Measurements from ENCODE around the gene SLCO2A1. TPM values are rescaled to one million over a fixed set of nuclear protein-coding genes. Genes with fewer than 3 reads are reported as not detected.

The SLCO2A1 gene
- total RNA-seq, 4 donors from 2014 or later = 8.4 to 68.5 (median 22.7) TPM

DNA sequence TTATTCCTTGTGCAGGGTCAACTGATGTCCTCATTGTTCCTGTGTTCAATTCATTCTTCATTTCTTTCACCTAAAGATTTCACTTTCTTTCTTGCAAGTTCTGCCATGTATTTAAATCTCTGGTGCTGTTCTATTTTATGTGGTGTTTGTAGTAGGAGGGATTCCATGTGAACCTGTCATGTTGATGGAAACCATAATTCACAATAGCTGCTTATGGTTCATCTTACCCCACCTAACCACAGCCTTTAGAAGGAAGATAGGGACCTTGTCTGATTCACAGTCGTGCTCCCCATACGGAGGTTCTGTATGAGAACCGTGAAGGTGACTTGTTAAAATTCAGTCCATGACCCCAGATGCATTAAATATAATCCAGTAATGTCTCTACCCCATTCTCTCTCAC lies 21.9 kb downstream of the SLCO2A1 start:
- no peaks in the 10 kb centered on the region for H3K9me3 ChIP-seq
- no peak for DNase-seq
- no peaks in the 10 kb centered on the region for H3K36me3 ChIP-seq
- no peak overlapping the region for H3K4me3 ChIP-seq
- WGBS, 2 donors (ENCODE audit: low coverage in 1 of 2) = 60 to 80% methylated on average over 2 to 3 of the region's 3 CpGs
- TF ChIP-seq POLR2A (IDR thresholded peaks at IDR 0.05) = no peak
- TF ChIP-seq, protein P1, sequence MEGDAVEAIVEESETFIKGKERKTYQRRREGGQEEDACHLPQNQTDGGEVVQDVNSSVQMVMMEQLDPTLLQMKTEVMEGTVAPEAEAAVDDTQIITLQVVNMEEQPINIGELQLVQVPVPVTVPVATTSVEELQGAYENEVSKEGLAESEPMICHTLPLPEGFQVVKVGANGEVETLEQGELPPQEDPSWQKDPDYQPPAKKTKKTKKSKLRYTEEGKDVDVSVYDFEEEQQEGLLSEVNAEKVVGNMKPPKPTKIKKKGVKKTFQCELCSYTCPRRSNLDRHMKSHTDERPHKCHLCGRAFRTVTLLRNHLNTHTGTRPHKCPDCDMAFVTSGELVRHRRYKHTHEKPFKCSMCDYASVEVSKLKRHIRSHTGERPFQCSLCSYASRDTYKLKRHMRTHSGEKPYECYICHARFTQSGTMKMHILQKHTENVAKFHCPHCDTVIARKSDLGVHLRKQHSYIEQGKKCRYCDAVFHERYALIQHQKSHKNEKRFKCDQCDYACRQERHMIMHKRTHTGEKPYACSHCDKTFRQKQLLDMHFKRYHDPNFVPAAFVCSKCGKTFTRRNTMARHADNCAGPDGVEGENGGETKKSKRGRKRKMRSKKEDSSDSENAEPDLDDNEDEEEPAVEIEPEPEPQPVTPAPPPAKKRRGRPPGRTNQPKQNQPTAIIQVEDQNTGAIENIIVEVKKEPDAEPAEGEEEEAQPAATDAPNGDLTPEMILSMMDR (IDR thresholded peaks at IDR 0.05) = no peak
- no peak for TF ChIP-seq EP300 (IDR thresholded peaks at IDR 0.05; ENCODE audit: low read depth)
- no peaks in the 10 kb centered on the region for H3K27me3 ChIP-seq
- intact Hi-C loops (cut with DNase I; ENCODE audit: low total_unique reads) = no loop called here
- no peaks in the 10 kb centered on the region for H3K4me1 ChIP-seq
- no peak overlapping the region for H3K27ac ChIP-seq
- in situ Hi-C loops (cut with MboI; ENCODE audit: low pct_ligation_motif_present in 1 of 4, low pct_unique_long_range_greater_than_20kb in 1 of 4, low sequenced_read_pairs in 3 of 4) = no loop called here

DNA sequence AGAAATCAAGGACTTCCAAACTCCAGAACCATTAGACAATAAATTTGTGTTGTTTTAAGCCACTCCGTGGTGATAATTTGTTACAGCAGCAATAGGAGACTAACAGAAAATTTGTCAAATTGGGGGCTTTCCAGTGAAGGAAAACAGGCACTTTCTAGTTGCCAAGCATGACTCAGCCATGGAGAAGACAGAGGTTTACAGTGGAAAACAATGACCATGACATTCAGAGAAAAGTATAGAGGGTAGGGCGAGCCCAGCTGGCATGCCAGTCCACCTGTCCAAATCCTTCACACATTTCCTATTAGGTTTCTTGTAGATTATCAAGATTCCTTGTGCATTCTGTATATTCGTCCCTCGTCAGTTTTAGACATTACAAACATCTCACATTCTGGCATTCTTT lies 24.9 kb downstream of the SLCO2A1 start:
- intact Hi-C loops (cut with DNase I; ENCODE audit: low total_unique reads) (no loop called here), in situ Hi-C loops (cut with MboI; ENCODE audit: low pct_ligation_motif_present in 1 of 4, low pct_unique_long_range_greater_than_20kb in 1 of 4, low sequenced_read_pairs in 3 of 4) (no loop called here)
- H3K4me3 ChIP-seq = no peak overlapping the region
- no peaks in the 10 kb centered on the region for H3K4me1 ChIP-seq
- DNase-seq = no peak
- H3K9me3 ChIP-seq = no peaks in the 10 kb centered on the region
- WGBS, 2 donors (ENCODE audit: low coverage in 1 of 2) = 81 to 88% methylated on average over 3 to 4 of the region's 4 CpGs
- H3K27ac ChIP-seq = no peak overlapping the region
- TF ChIP-seq POLR2A (IDR thresholded peaks at IDR 0.05) (no peak), EP300 (IDR thresholded peaks at IDR 0.05; ENCODE audit: low read depth) (no peak), POLR2AphosphoS5 (IDR thresholded peaks at IDR 0.05) (no peak)
- TF ChIP-seq, protein P1 (IDR thresholded peaks at IDR 0.05) = no peak
- no peaks in the 10 kb centered on the region for H3K27me3 ChIP-seq
- H3K36me3 ChIP-seq = no peaks in the 10 kb centered on the region

DNA sequence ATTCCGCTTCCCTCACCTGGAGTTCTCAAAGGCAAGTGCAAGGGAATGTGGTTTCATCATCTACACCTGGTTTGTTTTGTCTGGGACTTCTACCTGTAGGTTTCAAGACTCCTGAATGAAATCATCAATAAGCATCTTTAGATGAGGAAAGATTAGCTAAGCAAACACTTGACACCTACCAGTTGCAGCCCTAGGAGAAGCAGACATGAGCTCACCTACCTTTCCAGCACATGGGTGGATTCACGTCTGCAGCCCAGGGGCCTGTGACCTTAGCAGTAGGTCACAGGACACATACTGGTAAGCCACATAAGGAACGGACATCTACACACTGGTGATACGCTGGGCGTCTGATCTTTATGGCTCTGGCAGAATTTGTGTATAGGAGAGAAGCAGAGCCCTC lies 26.7 kb downstream of the SLCO2A1 start:
- no peaks in the 10 kb centered on the region for H3K27me3 ChIP-seq
- no peaks in the 10 kb centered on the region for H3K9me3 ChIP-seq
- H3K4me1 ChIP-seq = no peaks in the 10 kb centered on the region
- no peak overlapping the region for H3K27ac ChIP-seq
- no peak for TF ChIP-seq POLR2A (IDR thresholded peaks at IDR 0.05)
- no peak for TF ChIP-seq POLR2AphosphoS5 (IDR thresholded peaks at IDR 0.05)
- TF ChIP-seq, protein P1 (IDR thresholded peaks at IDR 0.05) = no peak
- TF ChIP-seq EP300 (IDR thresholded peaks at IDR 0.05; ENCODE audit: low read depth) = no peak
- intact Hi-C loops (cut with DNase I; ENCODE audit: low total_unique reads) (no loop called here), in situ Hi-C loops (cut with MboI; ENCODE audit: low pct_ligation_motif_present in 1 of 4, low pct_unique_long_range_greater_than_20kb in 1 of 4, low sequenced_read_pairs in 3 of 4) (no loop called here)
- 80 to 99% methylated on average over 1 to 5 of the region's 5 CpGs for WGBS, 2 donors (ENCODE audit: low coverage in 1 of 2)
- no peaks in the 10 kb centered on the region for H3K36me3 ChIP-seq
- DNase-seq = no peak
- no peak overlapping the region for H3K4me3 ChIP-seq

DNA sequence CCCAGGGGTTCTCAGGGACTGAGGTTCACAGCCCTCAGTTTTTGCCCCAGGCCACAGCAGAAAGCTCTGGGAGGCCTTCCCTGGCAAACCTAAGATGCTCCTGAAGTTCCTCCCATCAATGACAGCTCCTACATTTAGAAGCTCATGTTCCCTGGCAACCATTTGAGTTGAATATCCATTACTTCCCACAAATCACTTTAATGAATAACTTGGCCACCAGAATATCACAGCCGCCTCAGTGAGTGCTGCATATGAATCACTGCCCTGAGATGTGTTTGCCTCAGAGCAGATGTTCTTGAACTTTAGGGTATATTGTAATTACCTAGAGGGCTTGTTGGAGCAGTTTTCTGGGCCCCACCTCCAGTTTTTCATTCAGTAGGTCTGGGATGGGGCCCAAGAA lies 27.4 kb downstream of the SLCO2A1 start:
- intact Hi-C loops (cut with DNase I; ENCODE audit: low total_unique reads) = no loop called here
- TF ChIP-seq, protein P1 (IDR thresholded peaks at IDR 0.05) = no peak
- TF ChIP-seq EP300 (IDR thresholded peaks at IDR 0.05; ENCODE audit: low read depth) = no peak
- TF ChIP-seq POLR2AphosphoS5 (IDR thresholded peaks at IDR 0.05) = no peak
- TF ChIP-seq POLR2A (IDR thresholded peaks at IDR 0.05) = no peak
- in situ Hi-C loops (cut with MboI; ENCODE audit: low pct_ligation_motif_present in 1 of 4, low pct_unique_long_range_greater_than_20kb in 1 of 4, low sequenced_read_pairs in 3 of 4) = no loop called here
- Histone ChIP-seq H3K27ac (no peak overlapping the region), H3K4me3 (no peak overlapping the region), H3K27me3 (no peaks in the 10 kb centered on the region), H3K4me1 (no peaks in the 10 kb centered on the region), H3K36me3 (no peaks in the 10 kb centered on the region), H3K9me3 (no peaks in the 10 kb centered on the region)
- 78% methylated on average over 1 of the region's 1 CpG; no CpG with 5 or more reads in 1 of the 2 donors for WGBS, 2 donors (ENCODE audit: low coverage in 1 of 2)
- no peak for DNase-seq
